H9 (cell line): ENCODE measurements around the gene WFDC5. TPM values are rescaled to one million over a fixed set of nuclear protein-coding genes. Genes with fewer than 3 reads are reported as not detected.

Experiments used
- DNase-seq: peaks from one replicate; pipeline ENCODE4 v3.0.0-alpha.2; 2017
- H2AFZ ChIP-seq: one replicate; pipeline ENCODE4 v1.6.1; 2013; ENCODE audit warnings: mild to moderate bottlenecking, low read length, control low read depth, moderate library complexity
- H2AK5ac ChIP-seq: 2 replicates; pipeline ENCODE4 v1.6.1; 2013; ENCODE audit warnings: low read length, control low read depth, mixed read lengths; ENCODE audit not compliant: insufficient read length
- H2BK120ac ChIP-seq: one replicate; pipeline ENCODE4 v1.6.1; 2013; ENCODE audit warnings: low read depth, mild to moderate bottlenecking, low read length, control low read depth, inconsistent platforms; ENCODE audit not compliant: poor library complexity, severe bottlenecking
- H2BK12ac ChIP-seq: 2 replicates; pipeline ENCODE4 v1.6.1; 2013; ENCODE audit warnings: low read length, control low read depth, mixed read lengths, low read depth; ENCODE audit not compliant: insufficient read length
- H2BK15ac ChIP-seq: 2 replicates; pipeline ENCODE4 v1.6.1; 2013; ENCODE audit warnings: low read depth, low read length, control low read depth
- H2BK20ac ChIP-seq: one replicate; pipeline ENCODE4 v1.6.1; 2013; ENCODE audit warnings: low read depth, mild to moderate bottlenecking, low read length, control low read depth, inconsistent platforms; ENCODE audit not compliant: poor library complexity, severe bottlenecking
- H2BK5ac ChIP-seq: 2 replicates; pipeline ENCODE4 v1.6.1; 2013; ENCODE audit warnings: low read length, control low read depth, mixed read lengths; ENCODE audit not compliant: insufficient read length
- H3K14ac ChIP-seq: 2 replicates; pipeline ENCODE4 v1.6.1; 2013; ENCODE audit warnings: low read length, control low read depth; ENCODE audit not compliant: insufficient read depth
- H3K18ac ChIP-seq: 2 replicates; pipeline ENCODE4 v1.6.1; 2013; ENCODE audit warnings: low read depth, mild to moderate bottlenecking, mixed read lengths, low read length, control low read depth; ENCODE audit not compliant: insufficient read length
- H3K23ac ChIP-seq: 2 replicates; pipeline ENCODE4 v1.6.1; 2013; ENCODE audit warnings: low read length, control low read depth, mixed read lengths, low read depth; ENCODE audit not compliant: insufficient read length
- H3K23me2 ChIP-seq: 2 replicates; pipeline ENCODE4 v1.6.1; 2013; ENCODE audit warnings: low read depth, mild to moderate bottlenecking, mixed read lengths, low read length, control low read depth; ENCODE audit not compliant: insufficient read length, poor library complexity, severe bottlenecking
- H3K27ac ChIP-seq: 2 replicates; pipeline ENCODE4 v1.5.1; 2013; ENCODE audit warnings: low read length, control low read depth, mixed read lengths, low read depth; ENCODE audit not compliant: insufficient read length
- H3K27me3 ChIP-seq: 2 replicates; pipeline ENCODE4 v1.6.1; 2013; ENCODE audit warnings: low read length, control low read depth, inconsistent platforms; ENCODE audit not compliant: insufficient read depth
- H3K4ac ChIP-seq: 2 replicates; pipeline ENCODE4 v1.6.1; 2013; ENCODE audit warnings: low read depth, mild to moderate bottlenecking, control low read depth, inconsistent platforms, low read length, moderate library complexity
- H3K4me1 ChIP-seq: 2 replicates; pipeline ENCODE4 v1.6.1; 2013; ENCODE audit warnings: low read length, control low read depth, inconsistent platforms; ENCODE audit not compliant: insufficient read depth
- H3K4me2 ChIP-seq: 2 replicates; pipeline ENCODE4 v1.6.1; 2013; ENCODE audit warnings: low read length, control low read depth, mixed read lengths; ENCODE audit not compliant: insufficient read length, insufficient read depth
- H3K56ac ChIP-seq: 2 replicates; pipeline ENCODE4 v1.6.1; 2013; ENCODE audit warnings: low read depth, mild to moderate bottlenecking, mixed read lengths, low read length, control low read depth; ENCODE audit not compliant: insufficient read length
- H3K79me1 ChIP-seq: 2 replicates; pipeline ENCODE4 v1.6.1; 2013; ENCODE audit warnings: low read depth, mild to moderate bottlenecking, moderate library complexity, low read length, control low read depth, inconsistent platforms; ENCODE audit not compliant: insufficient read depth, poor library complexity, severe bottlenecking
- H3K79me2 ChIP-seq: 2 replicates; pipeline ENCODE4 v1.6.1; 2013; ENCODE audit warnings: low read length, control low read depth, inconsistent platforms; ENCODE audit not compliant: insufficient read depth
- H3K9ac ChIP-seq: 2 replicates; pipeline ENCODE4 v1.6.1; 2013; ENCODE audit warnings: low read length, control low read depth, mixed read lengths; ENCODE audit not compliant: insufficient read length; ENCODE audit errors: extremely low read depth
- H3K9me3 ChIP-seq: one replicate; pipeline ENCODE4 v1.6.1; 2013; ENCODE audit warnings: low read depth, low read length, inconsistent platforms; ENCODE audit not compliant: control insufficient read depth
- H3T11ph ChIP-seq: one replicate; pipeline ENCODE4 v1.6.1; 2013; ENCODE audit warnings: mild to moderate bottlenecking, low read length, control low read depth, inconsistent platforms
- H4K20me1 ChIP-seq: one replicate; pipeline ENCODE4 v1.6.1; 2013; ENCODE audit not compliant: control insufficient read depth, insufficient read length, insufficient read depth
- H4K5ac ChIP-seq: 2 replicates; pipeline ENCODE4 v1.6.1; 2013; ENCODE audit warnings: low read depth, mild to moderate bottlenecking, mixed read lengths, low read length, control low read depth; ENCODE audit not compliant: insufficient read length
- H4K8ac ChIP-seq: replicated peaks from 2 replicates; pipeline ENCODE4 v1.6.1; 2013; ENCODE audit warnings: low read length, control low read depth, mixed read lengths, low read depth; ENCODE audit not compliant: insufficient read length
- H4K91ac ChIP-seq: 2 replicates; pipeline ENCODE4 v1.6.1; 2013; ENCODE audit warnings: low read depth, mild to moderate bottlenecking, moderate library complexity, mixed read lengths, low read length, control low read depth; ENCODE audit not compliant: insufficient read length
- H3K27ac Mint-ChIP-seq, 3 experiments: 2 replicates in 2 of 3; 3 replicates in 1 of 3; pipeline ENCODE4 v1.8.0; 2020 to 2021; ENCODE audit warnings: mixed read lengths in 3 of 3, mild to moderate bottlenecking in 1 of 3, moderate library complexity in 1 of 3
- H3K27me3 Mint-ChIP-seq: 2 replicates; pipeline ENCODE4 v1.8.0; 2021; ENCODE audit warnings: low read depth, mild to moderate bottlenecking, moderate library complexity, mixed read lengths
- H3K36me3 Mint-ChIP-seq, 3 experiments: 2 replicates in 2 of 3; 3 replicates in 1 of 3; pipeline ENCODE4 v1.8.0; 2020 to 2021; ENCODE audit warnings: low read depth in 3 of 3, mixed read lengths in 3 of 3; ENCODE audit not compliant: insufficient read depth in 1 of 3
- H3K4me1 Mint-ChIP-seq, 2 experiments: 2 replicates each; pipeline ENCODE4 v1.8.0; 2020; ENCODE audit warnings: mixed read lengths in 2 of 2
- H3K4me3 Mint-ChIP-seq, 2 experiments: 2 replicates in 1 of 2; 3 replicates in 1 of 2; pipeline ENCODE4 v1.8.0; 2020 to 2021; ENCODE audit warnings: mild to moderate bottlenecking in 2 of 2, mixed read lengths in 2 of 2, moderate library complexity in 1 of 2
- H3K9me3 Mint-ChIP-seq, 2 experiments: 2 replicates in 1 of 2; 3 replicates in 1 of 2; pipeline ENCODE4 v1.8.0; 2020; ENCODE audit warnings: mild to moderate bottlenecking in 2 of 2, mixed read lengths in 2 of 2, moderate library complexity in 1 of 2
- WGBS: extraction: QIAGEN DNeasy Blood & Tissue Kit; methylation state at CpG from one replicate; pipeline ENCODE4 v1.1.7; 2013; ENCODE audit warnings: missing lambda C conversion rate, low lambda C conversion rate, mixed read lengths; ENCODE audit not compliant: insufficient read length; ENCODE audit errors: extremely low coverage; 5-methylcytosine and 5-hydroxymethylcytosine counted together
- total RNA-seq: library from RNA; stranded (reverse); gene quantifications from 2 replicates; pipeline ENCODE4 v1.2.1, GENCODE V29; 2021
- TF ChIP-seq, protein P1 (sequence below): fragments of 200-600 bp; sonication (generic); conservative IDR thresholded peaks from 3 replicates; pipeline ENCODE4 v1.8.0; 2021; ENCODE audit warnings: antibody characterized with exemption, mild to moderate bottlenecking

WFDC5 gene
- total RNA-seq, 1 experiment from 2014 or later: not detected

DNA sequence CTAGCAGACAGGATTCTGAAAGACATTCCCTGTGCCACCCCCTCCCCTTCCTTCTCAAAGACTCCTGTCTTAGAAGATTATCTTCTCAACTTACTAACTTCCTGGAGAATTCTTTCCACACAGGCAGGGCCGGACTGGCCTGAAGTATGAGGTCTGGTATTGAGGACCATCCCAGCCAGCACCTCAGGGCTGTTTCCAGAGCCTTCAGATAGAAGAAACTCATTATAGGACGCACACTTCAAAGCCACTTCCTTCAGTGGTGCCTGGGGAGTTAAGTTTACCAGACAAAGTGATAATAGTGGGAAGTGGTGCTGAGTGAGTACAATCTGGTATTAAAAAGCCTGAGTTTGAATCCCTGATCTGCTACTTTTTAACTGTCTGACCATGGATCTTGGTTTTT lies 29.7 kb downstream of the WFDC5 start:
- Mint-ChIP-seq H3K4me3 (no peak overlapping the region), H3K27ac (no peak overlapping the region), H3K4me1 (peaks cover 7 to 9% of the 10 kb centered on the region in 2 experiments), H3K36me3 (peaks cover 15 to 33% (median 21%) of the 10 kb centered on the region in 3 experiments), H3K27me3 (no peaks in the 10 kb centered on the region), H3K9me3 (peaks cover 5 to 10% of the 10 kb centered on the region in 2 experiments; a peak in 4 of 5 replicates)
- no peak overlapping the region for H2AFZ ChIP-seq
- H2BK20ac ChIP-seq: no peak overlapping the region
- WGBS: no CpG with 5 or more reads among the region's 2 CpGs
- peaks cover 6% of the 10 kb centered on the region for H3K9me3 ChIP-seq
- DNase-seq: no peak
- H2BK12ac ChIP-seq: no peak overlapping the region
- TF ChIP-seq, protein P1, sequence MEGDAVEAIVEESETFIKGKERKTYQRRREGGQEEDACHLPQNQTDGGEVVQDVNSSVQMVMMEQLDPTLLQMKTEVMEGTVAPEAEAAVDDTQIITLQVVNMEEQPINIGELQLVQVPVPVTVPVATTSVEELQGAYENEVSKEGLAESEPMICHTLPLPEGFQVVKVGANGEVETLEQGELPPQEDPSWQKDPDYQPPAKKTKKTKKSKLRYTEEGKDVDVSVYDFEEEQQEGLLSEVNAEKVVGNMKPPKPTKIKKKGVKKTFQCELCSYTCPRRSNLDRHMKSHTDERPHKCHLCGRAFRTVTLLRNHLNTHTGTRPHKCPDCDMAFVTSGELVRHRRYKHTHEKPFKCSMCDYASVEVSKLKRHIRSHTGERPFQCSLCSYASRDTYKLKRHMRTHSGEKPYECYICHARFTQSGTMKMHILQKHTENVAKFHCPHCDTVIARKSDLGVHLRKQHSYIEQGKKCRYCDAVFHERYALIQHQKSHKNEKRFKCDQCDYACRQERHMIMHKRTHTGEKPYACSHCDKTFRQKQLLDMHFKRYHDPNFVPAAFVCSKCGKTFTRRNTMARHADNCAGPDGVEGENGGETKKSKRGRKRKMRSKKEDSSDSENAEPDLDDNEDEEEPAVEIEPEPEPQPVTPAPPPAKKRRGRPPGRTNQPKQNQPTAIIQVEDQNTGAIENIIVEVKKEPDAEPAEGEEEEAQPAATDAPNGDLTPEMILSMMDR: no peak
- H4K5ac ChIP-seq: no peak overlapping the region
- no peaks in the 10 kb centered on the region; the same call in 1 of the 2 replicates for H3K79me2 ChIP-seq
- H2BK15ac ChIP-seq: no peak overlapping the region
- H3K23me2 ChIP-seq: no peaks in the 10 kb centered on the region
- H2BK120ac ChIP-seq: no peak overlapping the region
- H3K27me3 ChIP-seq: no peaks in the 10 kb centered on the region
- no peak overlapping the region for H3K18ac ChIP-seq
- no peaks in the 10 kb centered on the region for H3K4me1 ChIP-seq
- no peaks in the 10 kb centered on the region for H4K20me1 ChIP-seq
- no peak overlapping the region for H2BK5ac ChIP-seq
- no peak overlapping the region for H4K91ac ChIP-seq
- no peak overlapping the region for H3K23ac ChIP-seq
- H3K27ac ChIP-seq: no peak overlapping the region
- no peak overlapping the region for H2AK5ac ChIP-seq
- no peaks in the 10 kb centered on the region for H3K79me1 ChIP-seq
- H3K4me2 ChIP-seq: no peak overlapping the region
- no peak overlapping the region for H3K14ac ChIP-seq
- no peak overlapping the region for H4K8ac ChIP-seq
- H3K9ac ChIP-seq: no peak overlapping the region
- H3K56ac ChIP-seq: no peak overlapping the region
- no peak overlapping the region for H3K4ac ChIP-seq
- H3T11ph ChIP-seq: no peak overlapping the region
